ENCODE measurements around the gene GNB1L. TPM values are rescaled to one million over a fixed set of nuclear protein-coding genes. Genes with fewer than 3 reads are reported as not detected.

Gene GNB1L
- polyA plus RNA-seq, 1 donor from 2014 or later: 16.5 TPM

DNA sequence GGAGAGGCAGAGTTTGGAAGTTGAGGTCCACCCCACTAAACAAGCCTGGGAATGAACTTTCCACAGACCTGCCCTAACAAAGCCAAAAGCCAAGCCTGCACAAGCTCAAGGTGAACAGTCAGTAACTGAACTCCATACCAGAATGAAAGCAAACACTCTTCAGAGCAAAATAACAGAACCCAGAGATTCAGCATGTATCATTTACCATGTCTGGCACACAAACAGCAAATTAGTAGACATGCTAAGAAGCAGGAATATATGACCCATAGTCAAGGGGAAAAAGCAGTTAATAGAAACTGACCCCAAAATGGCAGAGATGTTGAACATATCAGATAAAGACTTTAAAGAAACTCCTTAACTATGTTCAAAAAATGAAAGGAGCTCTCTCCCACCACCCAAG is 62.8 kb downstream of the GNB1L start:
- Histone ChIP-seq H3K9ac (ENCODE audit: low read length) (no peak overlapping the region), H4K20me1 (ENCODE audit: insufficient read depth) (no peaks in the 10 kb centered on the region), H3K79me2 (replicated peaks; ENCODE audit: insufficient read depth, low read length) (no peaks in the 10 kb centered on the region), H3F3A (ENCODE audit: insufficient read depth, low read length, poor library complexity, severe bottlenecking) (no peaks in the 10 kb centered on the region), H3K36me3 (ENCODE audit: insufficient read depth, low read length) (no peaks in the 10 kb centered on the region), H3K9me3 (ENCODE audit: low read length) (no peaks in the 10 kb centered on the region), H3K4me3 (ENCODE audit: low read length) (no peak overlapping the region), H3K27ac (ENCODE audit: low read length) (no peak overlapping the region), H3K27me3 (ENCODE audit: insufficient read depth, low read depth, low read length) (no peaks in the 10 kb centered on the region), H3K9me2 (ENCODE audit: insufficient read depth, low read length) (no peaks in the 10 kb centered on the region), H2AFZ (ENCODE audit: low read depth, low read length) (no peak overlapping the region), H3K4me2 (ENCODE audit: low read length) (no peak overlapping the region)
- TF ChIP-seq EZH2 (IDR thresholded peaks at IDR 0.05; ENCODE audit: borderline replicate concordance, insufficient read depth, low read length, poor library complexity, severe bottlenecking): no peak
- no peak for TF ChIP-seq MXI1 (conservative IDR thresholded peaks at IDR 0.05; ENCODE audit: poor library complexity, severe bottlenecking)
- TF ChIP-seq RAD21 (conservative IDR thresholded peaks at IDR 0.05): no peak
- no peak for TF ChIP-seq EP300 (conservative IDR thresholded peaks at IDR 0.05; ENCODE audit: poor library complexity, severe bottlenecking)
- TF ChIP-seq TAF1 (IDR thresholded peaks at IDR 0.05; ENCODE audit: low read depth): no peak
- TF ChIP-seq SMC3 (conservative IDR thresholded peaks at IDR 0.05; ENCODE audit: poor library complexity): no peak
- no peak for TF ChIP-seq CTCF (IDR thresholded peaks at IDR 0.05; ENCODE audit: poor library complexity, severe bottlenecking)
- no peak for TF ChIP-seq POLR2AphosphoS5 (IDR thresholded peaks at IDR 0.05)
- TF ChIP-seq REST (IDR thresholded peaks at IDR 0.05; ENCODE audit: borderline replicate concordance): no peak

GRCh38 chr22:19791243-19791642 is 63.4 kb downstream of the GNB1L start:
- H3K9me2 ChIP-seq (ENCODE audit: insufficient read depth, low read length): no peaks in the 10 kb centered on the region
- no peak for TF ChIP-seq CTCF (IDR thresholded peaks at IDR 0.05; ENCODE audit: poor library complexity, severe bottlenecking)
- H3K9ac ChIP-seq (ENCODE audit: low read length): no peak overlapping the region

More at GRCh38 chr22:19791243-19791642, 63.4 kb downstream of the GNB1L start:
- no peak overlapping the region for H2AFZ ChIP-seq (ENCODE audit: low read depth, low read length)
- H3K79me2 ChIP-seq (replicated peaks; ENCODE audit: insufficient read depth, low read length): no peaks in the 10 kb centered on the region
- no peaks in the 10 kb centered on the region for H3K36me3 ChIP-seq (ENCODE audit: insufficient read depth, low read length)
- no peak overlapping the region for H3K27ac ChIP-seq (ENCODE audit: low read length)
- no peak overlapping the region for H3K4me3 ChIP-seq (ENCODE audit: low read length)
- H3K9me3 ChIP-seq (ENCODE audit: low read length): no peaks in the 10 kb centered on the region
- H3F3A ChIP-seq (ENCODE audit: insufficient read depth, low read length, poor library complexity, severe bottlenecking): no peaks in the 10 kb centered on the region
- H3K27me3 ChIP-seq (ENCODE audit: insufficient read depth, low read depth, low read length): no peaks in the 10 kb centered on the region
- no peak overlapping the region for H3K4me2 ChIP-seq (ENCODE audit: low read length)
- H4K20me1 ChIP-seq (ENCODE audit: insufficient read depth): no peaks in the 10 kb centered on the region
